ENCODE data around the gene PRDM15.

Gene PRDM15

GRCh38 chr21:41808094-41808493 lies 71.0 kb downstream of the PRDM15 start:
- DNase-seq (ENCODE audit: low read depth) = no peak

GRCh38 chr21:41806773-41807172 lies 72.4 kb downstream of the PRDM15 start:
- no peak for TF ChIP-seq CTCF (IDR thresholded peaks at IDR 0.05; ENCODE audit: control insufficient read depth, insufficient read depth, low read depth, low read length, missing control alignments)
- H3K4me3 ChIP-seq (ENCODE audit: control insufficient read depth, low read depth, low read length) = no peak overlapping the region

More at GRCh38 chr21:41808094-41808493, 71.0 kb downstream of the PRDM15 start:
- no peak overlapping the region for H3K4me3 ChIP-seq (ENCODE audit: control insufficient read depth, low read depth, low read length)
- TF ChIP-seq CTCF (IDR thresholded peaks at IDR 0.05; ENCODE audit: control insufficient read depth, insufficient read depth, low read depth, low read length, missing control alignments) = no peak

GRCh38 chr21:41805643-41806042 lies 73.5 kb downstream of the PRDM15 start:
- DNase-seq (ENCODE audit: low read depth) = no peak
- H3K4me3 ChIP-seq (ENCODE audit: control insufficient read depth, low read depth, low read length) = no peak overlapping the region
- no peak for TF ChIP-seq CTCF (IDR thresholded peaks at IDR 0.05; ENCODE audit: control insufficient read depth, insufficient read depth, low read depth, low read length, missing control alignments)

More at GRCh38 chr21:41806773-41807172, 72.4 kb downstream of the PRDM15 start:
- DNase-seq (ENCODE audit: low read depth) = no peak

- H3K4me3 ChIP-seq (ENCODE audit: control insufficient read depth, low read depth, low read length) = no peak overlapping the region
- TF ChIP-seq CTCF (IDR thresholded peaks at IDR 0.05; ENCODE audit: control insufficient read depth, insufficient read depth, low read depth, low read length, missing control alignments) = no peak
- DNase-seq (ENCODE audit: low read depth) = no peak
Observed at GRCh38 chr21:41805038-41805437, 74.1 kb downstream of the PRDM15 start.

- no peak for DNase-seq (ENCODE audit: low read depth)
- TF ChIP-seq CTCF (IDR thresholded peaks at IDR 0.05; ENCODE audit: control insufficient read depth, insufficient read depth, low read depth, low read length, missing control alignments) = no peak
- no peak overlapping the region for H3K4me3 ChIP-seq (ENCODE audit: control insufficient read depth, low read depth, low read length)
Observed at GRCh38 chr21:41804381-41804780, 74.8 kb downstream of the PRDM15 start.

- no peak for TF ChIP-seq CTCF (IDR thresholded peaks at IDR 0.05; ENCODE audit: control insufficient read depth, insufficient read depth, low read depth, low read length, missing control alignments)
Observed at GRCh38 chr21:41803316-41803715, 75.8 kb downstream of the PRDM15 start.

GRCh38 chr21:41802684-41803083 lies 76.5 kb downstream of the PRDM15 start:
- H3K4me3 ChIP-seq (ENCODE audit: control insufficient read depth, low read depth, low read length) = no peak overlapping the region
- no peak for TF ChIP-seq CTCF (IDR thresholded peaks at IDR 0.05; ENCODE audit: control insufficient read depth, insufficient read depth, low read depth, low read length, missing control alignments)
- no peak for DNase-seq (ENCODE audit: low read depth)

More at GRCh38 chr21:41803316-41803715, 75.8 kb downstream of the PRDM15 start:
- no peak overlapping the region for H3K4me3 ChIP-seq (ENCODE audit: control insufficient read depth, low read depth, low read length)
- DNase-seq (ENCODE audit: low read depth) = no peak
